HG03066 (cell line): ENCODE results near the gene LSP1.
"Not testable (repeated sequence)": the region's sequence is repeated elsewhere in the genome, so short reads cannot be mapped to it uniquely, and the experiment has no call there.

ENCODE experiments used
- ATAC-seq: cut with Tn5 transposase; IDR thresholded peaks from one replicate; pipeline ENCODE4 v1.9.1; 2021; ENCODE audit warnings: low read depth; ENCODE audit not compliant: unreplicated experiment

The LSP1 gene

DNA sequence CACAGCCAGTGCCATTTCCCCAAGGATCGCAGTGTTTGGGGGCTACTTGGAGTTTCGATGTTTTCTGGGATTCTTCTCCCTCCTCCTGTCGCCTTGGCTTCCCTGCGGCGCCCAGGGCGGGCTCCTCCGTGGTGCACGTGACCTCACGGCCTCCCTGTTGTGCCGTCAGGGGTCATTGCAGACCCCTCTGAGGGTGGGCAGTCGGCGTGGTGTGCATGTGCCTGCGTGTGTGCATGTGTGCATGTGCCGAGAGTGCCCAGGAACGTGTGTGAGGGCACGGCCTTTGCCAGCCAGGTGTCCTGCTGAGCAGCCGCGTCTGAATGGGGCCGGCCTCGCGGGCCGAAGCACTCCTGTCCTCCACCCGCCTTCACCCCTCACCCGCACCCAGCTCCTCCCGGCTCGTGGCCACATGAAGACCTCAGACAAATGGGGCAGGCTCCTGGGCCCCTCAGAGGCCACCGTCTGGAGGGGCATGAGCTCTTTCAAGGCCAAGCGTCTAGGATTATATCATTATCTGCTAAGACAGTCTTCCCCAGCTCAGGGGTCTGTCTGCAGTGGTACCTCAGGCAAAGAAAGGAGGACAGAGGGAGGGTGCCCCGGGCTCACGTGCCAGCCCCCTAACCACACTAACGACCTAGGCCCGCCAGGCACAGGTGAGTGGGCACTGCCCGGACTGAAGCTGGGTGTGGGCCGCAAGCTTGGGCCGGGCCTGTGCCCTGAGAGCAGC, 84.9 kb downstream of the LSP1 start:
- no peak for ATAC-seq

DNA sequence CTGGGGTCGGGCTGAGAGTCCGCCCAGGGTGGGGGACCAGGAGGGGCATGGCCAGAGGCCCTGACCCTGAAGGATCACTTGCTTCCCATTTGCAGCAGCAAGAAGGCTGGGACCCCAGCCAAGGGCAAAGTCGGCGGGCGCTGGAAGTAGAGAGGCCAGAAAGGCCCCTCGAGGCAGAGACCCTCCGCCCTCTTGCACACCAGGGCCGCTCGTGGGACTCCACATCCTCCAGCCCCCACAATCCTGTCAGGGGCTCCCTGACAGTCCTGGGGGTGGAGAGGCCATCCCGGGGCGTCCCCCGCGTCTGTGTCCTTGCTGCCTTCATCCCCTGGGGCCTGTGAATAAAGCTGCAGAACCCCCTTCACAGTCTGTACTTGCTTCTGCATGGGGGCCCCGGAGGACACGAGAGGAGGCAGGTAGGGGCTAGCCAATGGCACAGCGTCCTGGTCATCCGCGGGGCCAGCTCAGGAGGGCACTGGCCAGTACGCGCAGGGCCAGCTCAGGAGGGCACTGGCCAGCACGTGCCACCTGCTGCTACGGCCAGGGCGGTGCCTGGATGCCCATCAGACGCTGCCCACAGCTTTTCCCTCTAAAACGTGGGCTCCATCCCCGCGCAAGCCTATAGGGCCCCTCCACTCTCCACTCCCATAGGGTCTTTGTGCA, 85.6 kb downstream of the LSP1 start:
- ATAC-seq: no peak

DNA sequence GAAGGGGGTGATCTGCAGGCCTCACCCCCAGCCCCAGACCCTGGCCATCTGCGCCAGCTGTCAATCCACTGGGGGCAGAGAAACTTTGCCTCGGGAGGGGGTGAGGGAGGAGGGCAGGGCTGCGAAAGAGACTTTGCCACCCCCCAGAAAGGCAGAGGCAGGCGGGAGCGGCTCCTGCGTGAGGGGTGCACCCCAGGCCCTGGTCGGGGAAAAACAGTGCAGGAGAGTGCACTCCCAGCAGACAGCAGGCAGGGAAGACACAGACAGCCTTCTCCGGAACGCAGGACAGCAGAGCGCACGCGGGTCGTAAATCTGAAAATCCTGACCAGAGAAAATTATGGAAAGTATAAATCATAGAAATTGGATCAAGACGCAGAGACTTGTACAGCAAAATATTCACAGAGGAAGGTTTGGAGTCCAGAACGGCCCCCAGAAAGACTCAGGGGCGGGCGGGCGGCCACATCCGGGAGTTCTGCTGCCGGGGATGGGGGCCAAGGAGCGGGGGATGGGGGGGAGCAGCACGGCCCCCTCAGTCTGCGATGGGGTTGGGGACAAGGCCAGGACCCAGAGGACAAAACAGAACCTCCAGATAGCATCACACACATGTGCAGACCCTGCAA, 86.2 kb downstream of the LSP1 start:
- no peak for ATAC-seq

DNA sequence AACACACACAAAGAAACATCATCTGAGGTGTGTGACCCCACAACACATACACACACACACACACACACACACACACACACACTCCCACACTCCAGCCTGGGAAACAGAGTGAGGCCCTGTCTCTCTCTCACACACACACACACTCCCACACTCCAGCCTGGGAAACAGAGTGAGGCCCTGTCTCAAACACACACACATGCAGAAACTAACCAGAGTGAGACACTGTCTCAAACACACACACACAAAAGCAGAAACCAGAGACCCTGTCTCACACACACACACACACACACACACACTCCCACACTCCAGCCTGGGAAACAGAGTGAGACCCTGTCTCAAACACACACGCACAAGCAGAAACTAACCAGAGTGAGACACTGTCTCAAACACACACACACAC, 86.9 kb downstream of the LSP1 start:
- ATAC-seq: not testable (repeated sequence)
